ENCODE results near the gene PDCD1.
A peak's percentile ranks its signal among the peaks of the same experiment; 100 is the strongest.

- TF ChIP-seq CTCF (IDR thresholded peaks at IDR 0.05): no peak
- peak; percentile 87 for TF ChIP-seq POLR2AphosphoS5 (IDR thresholded peaks at IDR 0.05)
Measured at GRCh38 chr2:241891988-241892298, 33.2 kb upstream of the PDCD1 start.
